AML-193 (cell line): ENCODE data around the gene TMEM242.

Source experiments
- DNase-seq, 2 experiments: peaks; one replicate each; lab custom pipeline; 2025; lab: John Stamatoyannopoulos, UW

The TMEM242 gene

GRCh38 chr6:157288575-157288974 is 34.7 kb downstream of the TMEM242 start:
- no peak for DNase-seq

GRCh38 chr6:157287923-157288322 is 35.4 kb downstream of the TMEM242 start:
- DNase-seq: no peak

GRCh38 chr6:157287247-157287850 is 36.0 kb downstream of the TMEM242 start:
- DNase-seq: no peak

GRCh38 chr6:157285422-157285779 is 37.9 kb downstream of the TMEM242 start:
- no peak for DNase-seq

GRCh38 chr6:157284738-157285421 is 38.4 kb downstream of the TMEM242 start:
- DNase-seq: no peak

- DNase-seq: no peak
Observed at GRCh38 chr6:157283900-157284737, 39.2 kb downstream of the TMEM242 start.

- DNase-seq: no peak
Observed at GRCh38 chr6:157283330-157283898, 39.9 kb downstream of the TMEM242 start.

GRCh38 chr6:157282284-157282683 is 41.0 kb downstream of the TMEM242 start:
- DNase-seq: no peak

GRCh38 chr6:157281570-157281969 is 41.7 kb downstream of the TMEM242 start:
- DNase-seq: no peak

GRCh38 chr6:157280947-157281346 is 42.4 kb downstream of the TMEM242 start:
- no peak for DNase-seq

- no peak for DNase-seq
Observed at GRCh38 chr6:157280157-157280556, 43.2 kb downstream of the TMEM242 start.

GRCh38 chr6:157278171-157278570 is 45.1 kb downstream of the TMEM242 start:
- no peak for DNase-seq

GRCh38 chr6:157276731-157277130 is 46.6 kb downstream of the TMEM242 start:
- no peak for DNase-seq

GRCh38 chr6:157276134-157276532 is 47.2 kb downstream of the TMEM242 start:
- DNase-seq: no peak

GRCh38 chr6:157274471-157275226 is 48.7 kb downstream of the TMEM242 start:
- peak; percentile 87 to 88 for DNase-seq

- peak; percentile 28 to 43 for DNase-seq
Observed at GRCh38 chr6:157273756-157274470, 49.4 kb downstream of the TMEM242 start.

GRCh38 chr6:157272866-157273755 is 50.2 kb downstream of the TMEM242 start:
- peak in 1 of 2 experiments; percentile 8 for DNase-seq

- DNase-seq: no peak
Observed at GRCh38 chr6:157272372-157272771, 50.9 kb downstream of the TMEM242 start.

- DNase-seq: no peak
Observed at GRCh38 chr6:157271911-157272310, 51.4 kb downstream of the TMEM242 start.

- no peak for DNase-seq
Observed at GRCh38 chr6:157271441-157271840, 51.9 kb downstream of the TMEM242 start.
